BE2C (cell line): ENCODE data around the gene LRRC14B.

Experiments
- DNase-seq: peaks from one replicate; pipeline ENCODE4 v3.0.0-alpha.2; 2020
- H3K27me3 ChIP-seq: fragments of 250-450 bp; sonication (Bioruptor Pico); 2 replicates; pipeline ENCODE4 v1.5.1; 2020; ENCODE audit warnings: mild to moderate bottlenecking
- H3K36me3 ChIP-seq: fragments of 250-450 bp; sonication (Bioruptor Pico); 2 replicates; pipeline ENCODE4 v1.5.1; 2020; ENCODE audit warnings: mild to moderate bottlenecking
- H3K4me1 ChIP-seq: fragments of 250-450 bp; sonication (Bioruptor Pico); 2 replicates; pipeline ENCODE4 v1.5.1; 2020
- H3K4me3 ChIP-seq: 2 replicates; pipeline ENCODE4 v1.5.1; 2011; ENCODE audit warnings: low read depth, low read length
- H3K9me3 ChIP-seq: fragments of 250-450 bp; sonication (Bioruptor Pico); 2 replicates; pipeline ENCODE4 v1.5.1; 2020
- TF ChIP-seq, protein P1 (sequence below): IDR thresholded peaks from 2 replicates; pipeline ENCODE4 v1.5.1; 2012; ENCODE audit warnings: mild to moderate bottlenecking, low read depth, low read length

LRRC14B gene

DNA sequence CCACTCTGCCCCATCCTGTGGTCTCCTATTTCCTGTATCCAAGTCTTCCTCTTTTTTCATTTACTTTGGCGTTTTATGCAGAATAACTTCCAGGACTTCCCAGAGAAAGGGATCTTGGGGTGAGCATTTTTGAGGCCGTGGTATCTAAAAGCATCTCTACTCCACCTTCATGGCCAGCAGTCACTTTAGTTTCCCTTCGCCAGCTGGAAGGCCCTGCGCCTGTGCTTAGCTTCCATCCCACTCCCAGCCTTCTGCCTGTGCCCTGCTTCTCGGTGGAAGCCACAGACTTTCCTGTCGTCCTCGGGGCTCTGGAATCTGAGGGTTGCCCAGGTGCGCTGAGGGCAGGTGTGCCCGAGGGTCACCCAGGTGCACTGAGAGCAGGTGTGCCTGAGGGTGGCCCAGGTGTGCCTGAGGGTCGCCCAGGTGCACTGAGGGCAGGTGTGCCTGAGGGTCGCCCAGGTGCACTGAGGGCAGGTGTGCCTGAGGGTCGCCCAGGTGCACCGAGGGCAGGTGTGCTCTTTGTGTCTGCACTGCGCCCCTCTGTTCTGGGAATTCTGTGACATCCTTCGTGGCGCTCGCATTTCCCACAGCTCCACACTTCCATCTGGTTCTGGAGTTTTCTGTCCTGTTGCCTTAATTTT lies 32.4 kb upstream of the LRRC14B start:
- no peaks in the 10 kb centered on the region for H3K36me3 ChIP-seq
- DNase-seq, result peak; percentile 3
- no peak overlapping the region for H3K4me3 ChIP-seq
- TF ChIP-seq, protein P1, sequence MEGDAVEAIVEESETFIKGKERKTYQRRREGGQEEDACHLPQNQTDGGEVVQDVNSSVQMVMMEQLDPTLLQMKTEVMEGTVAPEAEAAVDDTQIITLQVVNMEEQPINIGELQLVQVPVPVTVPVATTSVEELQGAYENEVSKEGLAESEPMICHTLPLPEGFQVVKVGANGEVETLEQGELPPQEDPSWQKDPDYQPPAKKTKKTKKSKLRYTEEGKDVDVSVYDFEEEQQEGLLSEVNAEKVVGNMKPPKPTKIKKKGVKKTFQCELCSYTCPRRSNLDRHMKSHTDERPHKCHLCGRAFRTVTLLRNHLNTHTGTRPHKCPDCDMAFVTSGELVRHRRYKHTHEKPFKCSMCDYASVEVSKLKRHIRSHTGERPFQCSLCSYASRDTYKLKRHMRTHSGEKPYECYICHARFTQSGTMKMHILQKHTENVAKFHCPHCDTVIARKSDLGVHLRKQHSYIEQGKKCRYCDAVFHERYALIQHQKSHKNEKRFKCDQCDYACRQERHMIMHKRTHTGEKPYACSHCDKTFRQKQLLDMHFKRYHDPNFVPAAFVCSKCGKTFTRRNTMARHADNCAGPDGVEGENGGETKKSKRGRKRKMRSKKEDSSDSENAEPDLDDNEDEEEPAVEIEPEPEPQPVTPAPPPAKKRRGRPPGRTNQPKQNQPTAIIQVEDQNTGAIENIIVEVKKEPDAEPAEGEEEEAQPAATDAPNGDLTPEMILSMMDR, result no peak
- no peaks in the 10 kb centered on the region for H3K9me3 ChIP-seq
- H3K27me3 ChIP-seq, result peaks cover 18% of the 10 kb centered on the region
- no peaks in the 10 kb centered on the region for H3K4me1 ChIP-seq

DNA sequence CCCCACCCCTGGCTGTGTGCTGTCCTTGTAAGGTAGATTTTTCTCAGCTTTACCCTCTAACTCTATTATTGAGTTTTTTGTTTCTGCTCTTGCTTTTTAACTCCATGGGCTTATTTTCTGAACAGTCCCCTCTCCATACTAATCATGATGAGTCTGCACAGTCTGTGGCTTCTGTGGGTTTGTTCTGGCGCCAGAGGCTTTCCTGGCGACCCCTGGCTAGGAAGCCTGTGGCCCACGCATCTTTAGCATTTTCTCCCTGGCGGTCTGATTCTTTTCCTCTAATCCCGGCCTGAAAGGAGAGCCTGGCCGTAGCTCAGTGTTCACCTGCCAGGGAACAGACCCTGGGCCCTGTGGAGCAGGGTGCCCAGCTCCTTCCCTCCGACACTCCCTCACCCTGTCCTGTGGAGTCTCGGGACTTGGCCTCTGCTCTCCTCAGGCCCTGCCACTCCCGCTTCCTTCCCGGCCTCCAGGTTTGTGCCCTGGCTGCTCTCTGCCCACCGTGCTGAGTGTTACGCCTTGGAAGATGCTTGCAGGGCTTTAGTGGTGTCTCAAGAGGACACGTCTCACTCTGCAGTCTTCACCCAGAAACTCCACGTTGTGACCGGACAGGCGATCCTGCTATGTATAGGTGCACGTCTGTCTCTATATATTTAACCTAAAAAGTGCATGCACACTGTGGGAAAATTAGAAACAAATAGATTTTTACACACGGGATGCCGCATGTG lies 31.7 kb upstream of the LRRC14B start:
- H3K36me3 ChIP-seq, result no peaks in the 10 kb centered on the region
- peak; percentile 1 for DNase-seq
- no peak overlapping the region for H3K4me3 ChIP-seq

DNA sequence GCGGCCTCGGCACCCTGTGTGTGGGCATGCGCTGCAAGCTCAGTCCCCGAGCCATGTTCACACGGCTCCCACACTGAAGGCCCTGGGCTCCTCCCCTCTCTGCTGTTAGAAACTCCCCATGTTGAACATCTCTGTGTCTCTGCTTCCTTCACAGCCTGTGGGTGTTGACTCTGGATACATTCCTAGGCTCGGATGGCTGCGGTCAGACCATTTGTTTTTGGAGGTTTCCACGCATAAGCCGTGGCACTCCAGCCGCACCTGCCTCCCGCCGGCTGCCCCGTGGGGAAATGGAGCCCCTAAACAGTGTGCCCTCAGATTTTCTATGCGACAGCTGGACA lies 31.2 kb upstream of the LRRC14B start:
- DNase-seq, result no peak
- no peak overlapping the region for H3K4me3 ChIP-seq
- TF ChIP-seq, protein P1, result no peak
- no peaks in the 10 kb centered on the region for H3K36me3 ChIP-seq
- no peaks in the 10 kb centered on the region for H3K9me3 ChIP-seq
- peaks cover 15% of the 10 kb centered on the region for H3K27me3 ChIP-seq
- H3K4me1 ChIP-seq, result no peaks in the 10 kb centered on the region

More for the DNA sequence above, 31.7 kb upstream of the LRRC14B start:
- no peaks in the 10 kb centered on the region for H3K4me1 ChIP-seq
- peaks cover 18% of the 10 kb centered on the region for H3K27me3 ChIP-seq
- TF ChIP-seq, protein P1, result no peak
- H3K9me3 ChIP-seq, result no peaks in the 10 kb centered on the region

DNA sequence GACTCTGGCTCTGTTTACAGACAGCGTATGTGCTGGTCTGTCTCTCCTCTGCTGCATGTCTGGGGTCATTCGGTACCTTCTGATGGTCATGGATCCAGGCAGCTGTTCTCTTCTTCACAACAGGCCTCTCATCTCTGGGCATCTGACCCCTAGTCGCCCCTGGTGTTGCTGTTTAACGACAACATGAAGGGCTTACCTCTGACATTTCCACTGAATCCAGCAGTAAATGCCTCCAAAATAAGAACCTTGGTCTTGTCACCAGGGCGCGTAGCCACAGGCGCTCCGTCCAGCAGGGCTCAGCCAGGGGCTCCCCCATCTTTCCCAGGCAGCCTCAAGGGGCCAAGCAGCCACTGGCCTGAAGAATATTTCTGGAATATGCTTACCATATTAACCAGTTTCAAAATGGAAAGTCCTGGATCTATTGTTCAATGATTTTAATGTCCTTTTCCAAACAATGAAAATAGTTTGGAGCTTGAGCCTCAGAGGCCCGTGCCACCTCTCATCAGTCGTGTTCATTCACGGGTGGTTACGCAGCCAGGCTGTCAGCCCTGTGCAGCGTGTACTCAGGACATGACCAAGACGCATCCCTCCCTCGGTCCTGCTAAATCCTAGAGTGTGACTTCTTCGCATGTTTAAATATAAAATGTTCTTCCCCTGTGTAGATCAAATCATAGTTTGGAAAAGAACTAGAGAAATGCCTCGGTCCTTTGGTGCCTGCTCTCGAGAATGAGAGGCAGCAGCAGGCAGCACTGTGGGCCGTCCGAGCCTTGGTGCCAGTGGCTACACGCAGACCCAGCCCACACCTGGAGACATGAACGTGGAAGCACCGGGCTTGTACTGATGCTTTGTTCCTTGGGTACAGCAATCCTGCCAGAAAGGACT lies 30.1 kb upstream of the LRRC14B start:
- DNase-seq, result no peak
- no peaks in the 10 kb centered on the region for H3K4me1 ChIP-seq
- TF ChIP-seq, protein P1, result no peak
- no peaks in the 10 kb centered on the region for H3K9me3 ChIP-seq
- H3K4me3 ChIP-seq, result no peak overlapping the region
- peaks cover 15% of the 10 kb centered on the region for H3K27me3 ChIP-seq
- H3K36me3 ChIP-seq, result no peaks in the 10 kb centered on the region

DNA sequence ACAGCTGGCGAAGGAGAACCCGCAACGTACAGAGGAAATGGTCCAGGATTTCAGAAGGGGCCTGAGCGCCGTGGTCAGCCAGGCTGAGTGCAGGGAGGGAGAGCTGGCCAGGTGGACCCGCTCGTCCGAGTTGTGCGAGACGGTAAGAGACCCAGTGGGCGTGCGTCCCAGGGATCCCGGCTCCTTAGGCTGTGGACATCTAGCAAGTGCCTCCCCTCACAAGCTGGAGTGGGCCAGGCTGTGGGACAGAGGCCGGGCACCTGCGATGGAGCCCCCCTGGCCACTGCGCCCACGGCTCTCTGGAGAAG lies 29.5 kb upstream of the LRRC14B start:
- TF ChIP-seq, protein P1, result no peak
- no peaks in the 10 kb centered on the region for H3K36me3 ChIP-seq
- H3K4me3 ChIP-seq, result no peak overlapping the region
- peak; percentile 4 for DNase-seq
- H3K4me1 ChIP-seq, result no peaks in the 10 kb centered on the region
- no peaks in the 10 kb centered on the region for H3K9me3 ChIP-seq
- peaks cover 15% of the 10 kb centered on the region for H3K27me3 ChIP-seq
